SK-N-MC (cell line): Measurements from ENCODE around the gene HEPN1.

ENCODE experiments used
- FOXP2 ChIP-seq: optimal IDR thresholded peaks from 2 replicates; pipeline ENCODE3; 2011; ENCODE audit warnings: mild to moderate bottlenecking, moderate library complexity; ENCODE audit not compliant: insufficient read depth; ENCODE audit errors: extremely low read length, control extremely low read depth
- POLR2AphosphoS5 ChIP-seq: IDR thresholded peaks from 2 replicates; pipeline ENCODE4 v1.6.1; 2012; ENCODE audit warnings: mild to moderate bottlenecking, low read depth, low read length, borderline replicate concordance

GRCh38 chr11:124876818-124877630, 42.0 kb upstream of the HEPN1 start:
- no peak for TF ChIP-seq POLR2AphosphoS5
- no peak for TF ChIP-seq FOXP2
